Peyer's patch (tissue), 4 donors: ENCODE measurements around the gene ZPBP2.

ENCODE experiments used
- POLR2A ChIP-seq, 2 donors: fragments of 450-650 bp; IDR thresholded peaks; one replicate each; pipeline ENCODE4 v1.5.1; 2017; ENCODE audit warnings: antibody characterized with exemption in 2 of 2, mild to moderate bottlenecking in 2 of 2, moderate library complexity in 2 of 2
- TF ChIP-seq, protein P1 (sequence below), 6 experiments: fragments of 450-650 bp in 4 of 6; fragments of 200-600 bp in 2 of 6; sonication (generic) in 1 of 6; IDR thresholded peaks; one replicate each; pipeline ENCODE4 v1.5.1; 2017 to 2019; ENCODE audit warnings: antibody characterized with exemption in 6 of 6, mild to moderate bottlenecking in 3 of 6, moderate library complexity in 1 of 6

DNA sequence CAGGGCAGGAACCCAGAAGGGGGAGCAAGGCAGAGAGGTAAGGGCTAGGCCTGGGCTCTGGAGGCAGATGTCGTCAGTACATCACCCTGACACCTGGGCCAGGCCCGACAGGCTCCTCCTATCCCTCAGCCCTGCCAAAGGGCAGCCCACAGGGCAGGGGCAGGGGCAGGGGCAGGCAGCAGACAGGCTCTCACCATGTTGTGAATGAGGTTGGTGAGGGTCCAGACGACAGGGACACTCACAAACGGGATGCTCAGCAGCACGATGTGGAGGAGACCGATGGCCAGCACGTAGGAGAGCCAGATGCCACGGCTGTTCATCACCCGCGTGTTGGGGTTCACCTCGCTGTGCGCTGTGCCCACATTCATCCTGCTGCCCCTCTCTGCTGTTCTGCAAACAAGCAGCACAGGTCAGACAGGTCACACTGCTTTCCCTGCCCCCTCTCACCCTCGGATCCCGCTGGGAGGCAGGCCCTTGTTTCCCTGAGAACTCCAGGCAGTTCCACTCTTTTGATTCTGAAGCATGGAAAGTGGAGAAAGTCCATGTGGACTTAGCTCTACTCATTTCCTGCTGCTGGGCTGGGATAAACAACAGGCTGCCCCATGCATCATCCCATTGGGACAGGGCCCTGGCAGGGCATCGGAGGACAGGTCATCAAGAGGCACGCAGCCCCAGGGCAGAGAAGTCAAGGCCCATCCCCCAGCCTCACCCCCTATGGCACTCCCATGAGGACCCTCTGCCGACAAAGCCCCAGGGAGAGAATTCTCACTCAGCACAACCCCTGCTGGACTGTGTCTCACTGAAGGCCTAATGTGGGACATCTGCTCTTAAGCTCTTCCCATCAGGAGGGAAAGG lies 56.1 kb downstream of the ZPBP2 start:
- TF ChIP-seq, protein P1, sequence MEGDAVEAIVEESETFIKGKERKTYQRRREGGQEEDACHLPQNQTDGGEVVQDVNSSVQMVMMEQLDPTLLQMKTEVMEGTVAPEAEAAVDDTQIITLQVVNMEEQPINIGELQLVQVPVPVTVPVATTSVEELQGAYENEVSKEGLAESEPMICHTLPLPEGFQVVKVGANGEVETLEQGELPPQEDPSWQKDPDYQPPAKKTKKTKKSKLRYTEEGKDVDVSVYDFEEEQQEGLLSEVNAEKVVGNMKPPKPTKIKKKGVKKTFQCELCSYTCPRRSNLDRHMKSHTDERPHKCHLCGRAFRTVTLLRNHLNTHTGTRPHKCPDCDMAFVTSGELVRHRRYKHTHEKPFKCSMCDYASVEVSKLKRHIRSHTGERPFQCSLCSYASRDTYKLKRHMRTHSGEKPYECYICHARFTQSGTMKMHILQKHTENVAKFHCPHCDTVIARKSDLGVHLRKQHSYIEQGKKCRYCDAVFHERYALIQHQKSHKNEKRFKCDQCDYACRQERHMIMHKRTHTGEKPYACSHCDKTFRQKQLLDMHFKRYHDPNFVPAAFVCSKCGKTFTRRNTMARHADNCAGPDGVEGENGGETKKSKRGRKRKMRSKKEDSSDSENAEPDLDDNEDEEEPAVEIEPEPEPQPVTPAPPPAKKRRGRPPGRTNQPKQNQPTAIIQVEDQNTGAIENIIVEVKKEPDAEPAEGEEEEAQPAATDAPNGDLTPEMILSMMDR (IDR thresholded peaks at IDR 0.05): no peak
- TF ChIP-seq POLR2A (IDR thresholded peaks at IDR 0.05): no peak
